HepG2 (cell line): ENCODE measurements around the gene TTLL4. TPM values are rescaled to one million over a fixed set of nuclear protein-coding genes. Genes with fewer than 3 reads are reported as not detected.

Experiments used
- CHD2 ChIP-seq: IDR thresholded peaks from 2 replicates; pipeline ENCODE4 v1.6.1; 2011; ENCODE audit warnings: low read depth, low read length, improper control_type of control experiment
- DNMT3B ChIP-seq: conservative IDR thresholded peaks from 2 replicates; pipeline ENCODE4 v1.6.1; 2016; ENCODE audit warnings: missing biosample characterization, control low read depth
- ERF ChIP-seq: IDR thresholded peaks from 2 replicates; pipeline ENCODE4 v1.6.1; 2018; ENCODE audit warnings: missing biosample characterization, missing genetic modification reagents
- FLYWCH1 ChIP-seq: sonication (generic); formaldehyde crosslinking; IDR thresholded peaks from 2 replicates; pipeline ENCODE4 v1.8.1; 2023; ENCODE audit warnings: mild to moderate bottlenecking, missing genetic modification reagents
- GATAD1 ChIP-seq: IDR thresholded peaks from 2 replicates; pipeline ENCODE4 v1.6.1; 2016; ENCODE audit warnings: missing genetic modification reagents, missing compliant biosample characterization
- HDAC2 ChIP-seq: sonication (generic); formaldehyde crosslinking; IDR thresholded peaks from 2 replicates; pipeline ENCODE4 v1.4.0; 2020; ENCODE audit warnings: missing genetic modification reagents
- HMG20A ChIP-seq: IDR thresholded peaks from 2 replicates; pipeline ENCODE4 v1.6.1; 2016; ENCODE audit warnings: borderline replicate concordance
- IKZF1 ChIP-seq: fragments of 450-650 bp; IDR thresholded peaks from 2 replicates; pipeline ENCODE4 v1.7.1; 2016
- KDM5B ChIP-seq: sonication (generic); formaldehyde crosslinking; IDR thresholded peaks from 2 replicates; pipeline ENCODE4 v1.4.0; 2020; ENCODE audit warnings: missing genetic modification reagents, mild to moderate bottlenecking, borderline replicate concordance
- MEF2D ChIP-seq: sonication (generic); formaldehyde crosslinking; IDR thresholded peaks from 2 replicates; pipeline ENCODE4 v1.5.1; 2020; ENCODE audit warnings: mild to moderate bottlenecking, missing genetic modification reagents
- POLR2AphosphoS2 ChIP-seq: IDR thresholded peaks from 2 replicates; pipeline ENCODE4 v1.6.1; 2011; ENCODE audit warnings: low read depth, low read length, improper control_type of control experiment
- REPIN1 ChIP-seq: sonication (generic); formaldehyde crosslinking; IDR thresholded peaks from 2 replicates; pipeline ENCODE4 v1.8.0; 2022; ENCODE audit warnings: missing genetic modification reagents, low read depth, mild to moderate bottlenecking, borderline replicate concordance
- TBL1XR1 ChIP-seq: fragments of 150-350 bp; IDR thresholded peaks from 2 replicates; pipeline ENCODE4 v1.6.1; 2014; ENCODE audit warnings: borderline replicate concordance, low read length; ENCODE audit not compliant: partially characterized antibody
- ZFP41 ChIP-seq: sonication (generic); formaldehyde crosslinking; IDR thresholded peaks from 2 replicates; pipeline ENCODE4 v1.4.0; 2020; ENCODE audit warnings: mild to moderate bottlenecking, missing genetic modification reagents, borderline replicate concordance
- ZMYM3 ChIP-seq: sonication (generic); formaldehyde crosslinking; IDR thresholded peaks from 2 replicates; pipeline ENCODE4 v1.5.1; 2020; ENCODE audit warnings: mild to moderate bottlenecking, missing genetic modification reagents
- ZNF12 ChIP-seq: sonication (generic); formaldehyde crosslinking; IDR thresholded peaks from 2 replicates; pipeline ENCODE4 v1.5.0; 2020; ENCODE audit warnings: missing genetic modification reagents
- ZNF567 ChIP-seq: sonication (generic); formaldehyde crosslinking; IDR thresholded peaks from 2 replicates; pipeline ENCODE4 v1.8.1; 2023; ENCODE audit warnings: mild to moderate bottlenecking, missing genetic modification reagents, borderline replicate concordance
- ZZZ3 ChIP-seq: sonication (generic); formaldehyde crosslinking; IDR thresholded peaks from 2 replicates; pipeline ENCODE4 v1.4.0; 2020; ENCODE audit warnings: missing genetic modification reagents, mild to moderate bottlenecking, borderline replicate concordance
- polyA plus RNA-seq, 8 experiments: library from polyadenylated mRNA; depleted of rRNA in 3 of 8; stranded (reverse) in 7 of 8; unstranded in 1 of 8; fragments of >200 nt; fragmentation: Illumina TruSeq in 4 of 8; extraction: Trizol in 4 of 8; gene quantifications; 2 replicates each; pipeline versions ENCODE4 v1.2.1 to v1.2.3, GENCODE V29; 2011 to 2016; ENCODE audit warnings: low read depth in 4 of 8, missing spikeins in 1 of 8, mixed read lengths in 1 of 8; ENCODE audit not compliant: insufficient read depth in 1 of 8
- total RNA-seq, 5 experiments: library from RNA; depleted of rRNA; stranded (reverse); fragments of >200 nt; fragmentation: Illumina TruSeq; extraction: Trizol; gene quantifications; 2 replicates each; pipeline ENCODE4 v1.2.3, GENCODE V29; 2016; ENCODE audit warnings: low read depth in 1 of 5
- TF ChIP-seq, protein P1 (sequence below): sonication (generic); formaldehyde crosslinking; IDR thresholded peaks from 2 replicates; pipeline ENCODE4 v1.5.0; 2020; ENCODE audit warnings: mild to moderate bottlenecking, missing genetic modification reagents, borderline replicate concordance
- TF ChIP-seq, protein P2 (sequence below): IDR thresholded peaks from 2 replicates; pipeline ENCODE4 v1.6.1; 2012; ENCODE audit warnings: low read depth, low read length, improper control_type of control experiment
- TF ChIP-seq, protein P3 (sequence below): sonication (generic); formaldehyde crosslinking; IDR thresholded peaks from 2 replicates; pipeline ENCODE4 v1.4.0; 2020; ENCODE audit warnings: missing genetic modification reagents
- TF ChIP-seq, protein P4 (sequence below): sonication (generic); formaldehyde crosslinking; IDR thresholded peaks from 2 replicates; pipeline ENCODE4 v1.4.0; 2020; ENCODE audit warnings: mild to moderate bottlenecking, missing genetic modification reagents

Gene TTLL4
- total and polyA plus RNA-seq, 2 of the 13 experiments (the other 11 are each of a cell fraction or from before 2014, with no cell fraction given) = 77.5 to 84.6 TPM

DNA sequence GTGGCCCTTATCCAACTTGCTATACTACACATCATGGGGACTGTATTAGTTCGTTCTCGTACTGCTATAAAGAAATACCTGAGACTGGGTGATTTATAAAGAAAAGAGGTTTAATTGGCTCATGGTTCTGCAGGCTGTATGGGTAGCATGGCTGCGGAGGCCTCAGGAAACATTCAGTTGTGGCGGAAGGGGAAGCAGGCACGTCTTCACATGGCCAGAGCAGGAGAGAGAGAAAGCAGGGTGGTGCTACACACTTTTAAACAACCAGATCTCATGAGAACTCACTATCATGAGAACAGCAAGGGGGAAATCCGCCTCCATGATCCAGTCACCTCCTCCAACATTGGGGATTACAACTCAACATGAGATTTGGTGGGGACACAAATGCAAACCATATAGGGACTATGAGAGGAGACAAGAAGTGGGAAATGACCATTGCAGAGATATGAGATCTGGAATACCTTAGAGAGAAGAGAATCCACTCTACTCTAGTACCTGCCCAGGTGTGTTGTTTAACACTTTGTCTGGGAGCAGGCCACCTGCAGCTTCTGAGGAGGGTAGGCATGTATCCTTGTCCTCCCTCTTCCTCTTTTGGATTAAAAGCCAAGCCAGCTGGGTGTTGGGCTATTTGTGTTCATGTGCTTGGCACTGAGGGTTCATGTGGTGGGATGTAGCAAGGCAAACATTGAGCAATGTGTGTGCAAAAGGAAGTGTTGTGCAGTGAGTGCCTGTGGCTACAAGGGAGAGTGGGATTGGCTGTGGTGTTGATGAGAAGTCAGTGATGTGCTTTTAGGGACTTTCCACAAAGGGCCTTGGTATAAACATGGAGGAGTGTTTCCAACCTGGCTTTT lies 22.8 kb downstream of the TTLL4 start (continued):
- TF ChIP-seq, protein P1, sequence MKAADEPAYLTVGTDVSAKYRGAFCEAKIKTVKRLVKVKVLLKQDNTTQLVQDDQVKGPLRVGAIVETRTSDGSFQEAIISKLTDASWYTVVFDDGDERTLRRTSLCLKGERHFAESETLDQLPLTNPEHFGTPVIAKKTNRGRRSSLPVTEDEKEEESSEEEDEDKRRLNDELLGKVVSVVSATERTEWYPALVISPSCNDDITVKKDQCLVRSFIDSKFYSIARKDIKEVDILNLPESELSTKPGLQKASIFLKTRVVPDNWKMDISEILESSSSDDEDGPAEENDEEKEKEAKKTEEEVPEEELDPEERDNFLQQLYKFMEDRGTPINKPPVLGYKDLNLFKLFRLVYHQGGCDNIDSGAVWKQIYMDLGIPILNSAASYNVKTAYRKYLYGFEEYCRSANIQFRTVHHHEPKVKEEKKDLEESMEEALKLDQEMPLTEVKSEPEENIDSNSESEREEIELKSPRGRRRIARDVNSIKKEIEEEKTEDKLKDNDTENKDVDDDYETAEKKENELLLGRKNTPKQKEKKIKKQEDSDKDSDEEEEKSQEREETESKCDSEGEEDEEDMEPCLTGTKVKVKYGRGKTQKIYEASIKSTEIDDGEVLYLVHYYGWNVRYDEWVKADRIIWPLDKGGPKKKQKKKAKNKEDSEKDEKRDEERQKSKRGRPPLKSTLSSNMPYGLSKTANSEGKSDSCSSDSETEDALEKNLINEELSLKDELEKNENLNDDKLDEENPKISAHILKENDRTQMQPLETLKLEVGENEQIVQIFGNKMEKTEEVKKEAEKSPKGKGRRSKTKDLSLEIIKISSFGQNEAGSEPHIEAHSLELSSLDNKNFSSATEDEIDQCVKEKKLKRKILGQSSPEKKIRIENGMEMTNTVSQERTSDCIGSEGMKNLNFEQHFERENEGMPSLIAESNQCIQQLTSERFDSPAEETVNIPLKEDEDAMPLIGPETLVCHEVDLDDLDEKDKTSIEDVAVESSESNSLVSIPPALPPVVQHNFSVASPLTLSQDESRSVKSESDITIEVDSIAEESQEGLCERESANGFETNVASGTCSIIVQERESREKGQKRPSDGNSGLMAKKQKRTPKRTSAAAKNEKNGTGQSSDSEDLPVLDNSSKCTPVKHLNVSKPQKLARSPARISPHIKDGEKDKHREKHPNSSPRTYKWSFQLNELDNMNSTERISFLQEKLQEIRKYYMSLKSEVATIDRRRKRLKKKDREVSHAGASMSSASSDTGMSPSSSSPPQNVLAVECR = peak; percentile 71; the same call in 1 of the 2 replicates
- peak; percentile 41 for TF ChIP-seq TBL1XR1
- TF ChIP-seq ZNF12 = peak; percentile 85; the same call in 1 of the 2 replicates
- peak; percentile 59; the same call in 1 of the 2 replicates for TF ChIP-seq REPIN1 (CRISPR knock-in tag)
- TF ChIP-seq KDM5B = 0 out of 2 replicates have a peak, but pooled peaks have one; percentile 39
- 0 out of 2 replicates have a peak, but pooled peaks have one; percentile 91 for TF ChIP-seq ZNF567
- TF ChIP-seq ZMYM3 (CRISPR knock-in tag) = 0 out of 2 replicates have a peak, but pooled peaks have one; percentile 67
- TF ChIP-seq, protein P2, sequence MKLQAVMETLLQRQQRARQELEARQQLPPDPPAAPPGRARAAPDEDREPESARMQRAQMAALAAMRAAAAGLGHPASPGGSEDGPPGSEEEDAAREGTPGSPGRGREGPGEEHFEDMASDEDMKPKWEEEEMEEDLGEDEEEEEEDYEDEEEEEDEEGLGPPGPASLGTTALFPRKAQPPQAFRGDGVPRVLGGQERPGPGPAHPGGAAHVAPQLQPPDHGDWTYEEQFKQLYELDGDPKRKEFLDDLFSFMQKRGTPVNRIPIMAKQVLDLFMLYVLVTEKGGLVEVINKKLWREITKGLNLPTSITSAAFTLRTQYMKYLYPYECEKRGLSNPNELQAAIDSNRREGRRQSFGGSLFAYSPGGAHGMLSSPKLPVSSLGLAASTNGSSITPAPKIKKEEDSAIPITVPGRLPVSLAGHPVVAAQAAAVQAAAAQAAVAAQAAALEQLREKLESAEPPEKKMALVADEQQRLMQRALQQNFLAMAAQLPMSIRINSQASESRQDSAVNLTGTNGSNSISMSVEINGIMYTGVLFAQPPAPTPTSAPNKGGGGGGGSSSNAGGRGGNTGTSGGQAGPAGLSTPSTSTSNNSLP = peak; percentile 25; the same call in 1 of the 2 replicates
- peak; percentile 83; the same call in 1 of the 2 replicates for TF ChIP-seq DNMT3B (CRISPR knock-in tag)
- peak; percentile 96 for TF ChIP-seq HMG20A
- no peak for TF ChIP-seq FLYWCH1 (CRISPR knock-in tag)
- no peak; the same call in 1 of the 2 replicates for TF ChIP-seq ZZZ3 (CRISPR knock-in tag)
- 0 out of 2 replicates have a peak, but pooled peaks have one; percentile 61 for TF ChIP-seq ZFP41
- TF ChIP-seq, protein P3, sequence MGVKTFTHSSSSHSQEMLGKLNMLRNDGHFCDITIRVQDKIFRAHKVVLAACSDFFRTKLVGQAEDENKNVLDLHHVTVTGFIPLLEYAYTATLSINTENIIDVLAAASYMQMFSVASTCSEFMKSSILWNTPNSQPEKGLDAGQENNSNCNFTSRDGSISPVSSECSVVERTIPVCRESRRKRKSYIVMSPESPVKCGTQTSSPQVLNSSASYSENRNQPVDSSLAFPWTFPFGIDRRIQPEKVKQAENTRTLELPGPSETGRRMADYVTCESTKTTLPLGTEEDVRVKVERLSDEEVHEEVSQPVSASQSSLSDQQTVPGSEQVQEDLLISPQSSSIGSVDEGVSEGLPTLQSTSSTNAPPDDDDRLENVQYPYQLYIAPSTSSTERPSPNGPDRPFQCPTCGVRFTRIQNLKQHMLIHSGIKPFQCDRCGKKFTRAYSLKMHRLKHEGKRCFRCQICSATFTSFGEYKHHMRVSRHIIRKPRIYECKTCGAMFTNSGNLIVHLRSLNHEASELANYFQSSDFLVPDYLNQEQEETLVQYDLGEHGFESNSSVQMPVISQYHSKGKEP (CRISPR knock-in tag) = 0 out of 2 replicates have a peak, but pooled peaks have one; percentile 68
- no peak for TF ChIP-seq CHD2
- peak; percentile 97 for TF ChIP-seq ERF (CRISPR knock-in tag)
- TF ChIP-seq, protein P4, sequence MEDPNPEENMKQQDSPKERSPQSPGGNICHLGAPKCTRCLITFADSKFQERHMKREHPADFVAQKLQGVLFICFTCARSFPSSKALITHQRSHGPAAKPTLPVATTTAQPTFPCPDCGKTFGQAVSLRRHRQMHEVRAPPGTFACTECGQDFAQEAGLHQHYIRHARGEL = no peak
- TF ChIP-seq HDAC2 (CRISPR knock-in tag) = peak; percentile 92; the same call in 1 of the 2 replicates
- peak; percentile 79; the same call in 1 of the 2 replicates for TF ChIP-seq GATAD1 (CRISPR knock-in tag)
- no peak for TF ChIP-seq IKZF1
- peak; percentile 88 for TF ChIP-seq MEF2D (CRISPR knock-in tag)
- no peak for TF ChIP-seq POLR2AphosphoS2
